K562 (cell line): Measurements from ENCODE around the gene ZNF410. TPM values are rescaled to one million over a fixed set of nuclear protein-coding genes. Genes with fewer than 3 reads are reported as not detected.

Experiments used
- C11orf30 ChIP-seq: fragments of 450-650 bp; IDR thresholded peaks from 2 replicates; pipeline ENCODE4 v1.6.1; 2016; ENCODE audit warnings: low read depth, mild to moderate bottlenecking
- CTBP1 ChIP-seq: fragments of 450-650 bp; IDR thresholded peaks from 2 replicates; pipeline ENCODE4 v1.6.1; 2016; ENCODE audit warnings: borderline replicate concordance
- JUN ChIP-seq, 2 experiments: sonication (generic) in 1 of 2; formaldehyde crosslinking in 1 of 2; IDR thresholded peaks; 2 replicates each; pipeline versions ENCODE4 v1.6.1 to v1.8.0; 2012 to 2022; ENCODE audit warnings: borderline replicate concordance in 2 of 2, mild to moderate bottlenecking in 2 of 2, improper control_type of control experiment in 1 of 2, low read depth in 1 of 2, low read length in 1 of 2, missing genetic modification reagents in 1 of 2
- MAFF ChIP-seq: IDR thresholded peaks from 2 replicates; pipeline ENCODE4 v1.6.1; 2012; ENCODE audit warnings: low read length, improper control_type of control experiment
- MAFK ChIP-seq: IDR thresholded peaks from 2 replicates; pipeline ENCODE4 v1.6.1; 2011; ENCODE audit warnings: low read length, improper control_type of control experiment
- RFX1 ChIP-seq: fragments of 450-650 bp; IDR thresholded peaks from 2 replicates; pipeline ENCODE4 v1.6.1; 2016; ENCODE audit warnings: mild to moderate bottlenecking, moderate library complexity
- SIN3A ChIP-seq, 2 experiments: fragments of 150-350 bp in 1 of 2; IDR thresholded peaks; 2 replicates each; pipeline ENCODE4 v1.6.1; 2011 to 2016; ENCODE audit warnings: borderline replicate concordance in 2 of 2, low read depth in 2 of 2, low read length in 2 of 2, mild to moderate bottlenecking in 2 of 2, moderate library complexity in 2 of 2; ENCODE audit not compliant: control insufficient read depth in 1 of 2
- YBX1 ChIP-seq: fragments of 450-650 bp; IDR thresholded peaks from 2 replicates; pipeline ENCODE4 v1.7.1; 2016; ENCODE audit warnings: mild to moderate bottlenecking
- ZFX ChIP-seq: sonication (generic); formaldehyde crosslinking; IDR thresholded peaks from 2 replicates; pipeline ENCODE4 v1.8.0; 2022; ENCODE audit warnings: mild to moderate bottlenecking, missing genetic modification reagents, moderate library complexity
- ZNF146 ChIP-seq: IDR thresholded peaks from one replicate; pipeline ENCODE4 v1.6.1; 2018; ENCODE audit warnings: missing compliant biosample characterization; ENCODE audit not compliant: unreplicated experiment
- ZNF316 ChIP-seq: fragments of 450-650 bp; IDR thresholded peaks from 2 replicates; pipeline ENCODE4 v1.6.1; 2016
- ZNF354B ChIP-seq: fragments of 250-450 bp; sonication (Bioruptor Pico); IDR thresholded peaks from 2 replicates; pipeline ENCODE4 v1.4.0; 2020
- polyA plus RNA-seq, 8 experiments: library from polyadenylated mRNA; depleted of rRNA in 4 of 8; stranded (reverse) in 5 of 8; unstranded in 3 of 8; fragments of >200 nt; fragmentation: Nextera tagmentation in 2 of 8; fragmentation: Illumina TruSeq in 1 of 8; extraction: Ambion mirVana in 2 of 8; extraction: Trizol in 1 of 8; gene quantifications; 2 replicates each; pipeline versions ENCODE4 v1.2.1 to v1.2.3, GENCODE V29; 2011 to 2014; ENCODE audit warnings: inconsistent platforms in 1 of 8, missing spikeins in 1 of 8
- total RNA-seq, 7 experiments: library from RNA; depleted of rRNA in 6 of 7; stranded (reverse); fragments of >200 nt in 6 of 7; fragmentation: Illumina TruSeq in 2 of 7; extraction: Trizol in 2 of 7; gene quantifications; 2 replicates each; pipeline versions ENCODE4 v1.2.1 to v1.2.3, GENCODE V29; 2011 to 2021; ENCODE audit warnings: low replicate concordance in 1 of 7
- TF ChIP-seq, protein P1 (sequence below), 2 experiments: fragments of 450-650 bp; IDR thresholded peaks; 2 replicates each; pipeline ENCODE4 v1.6.1; 2018; ENCODE audit warnings: mild to moderate bottlenecking in 2 of 2, low read depth in 1 of 2; ENCODE audit not compliant: partially characterized antibody in 2 of 2
- TF ChIP-seq, protein P2 (sequence below): fragments of 450-650 bp; IDR thresholded peaks from 2 replicates; pipeline ENCODE4 v1.6.1; 2016; ENCODE audit warnings: mild to moderate bottlenecking, moderate library complexity

The ZNF410 gene
- total and polyA plus RNA-seq, 9 of the 15 experiments (the other 6 are each of a cell fraction or from before 2014, with no cell fraction given): 20.5 to 64.8 (median 38.7) TPM

GRCh38 chr14:73846947-73847346 lies 39.7 kb upstream of the ZNF410 start (continued):
- peak; percentile 79 for TF ChIP-seq MAFK
- TF ChIP-seq C11orf30: peak; percentile 86
- TF ChIP-seq ZFX (CRISPR knock-in tag): no peak
- TF ChIP-seq MAFF: peak; percentile 77
- no peak for TF ChIP-seq RFX1
- no peak for TF ChIP-seq ZNF354B
- peak; percentile 95 for TF ChIP-seq ZNF316
- TF ChIP-seq JUN (IDR thresholded peaks at IDR 0.05; ENCODE audit: borderline replicate concordance, low read depth, low read length): no peak
- TF ChIP-seq JUN (CRISPR knock-in tag; IDR thresholded peaks at IDR 0.05; ENCODE audit: borderline replicate concordance): no peak
- TF ChIP-seq CTBP1: no peak
- no peak for TF ChIP-seq ZNF146 (CRISPR knock-in tag)
- TF ChIP-seq, protein P1, sequence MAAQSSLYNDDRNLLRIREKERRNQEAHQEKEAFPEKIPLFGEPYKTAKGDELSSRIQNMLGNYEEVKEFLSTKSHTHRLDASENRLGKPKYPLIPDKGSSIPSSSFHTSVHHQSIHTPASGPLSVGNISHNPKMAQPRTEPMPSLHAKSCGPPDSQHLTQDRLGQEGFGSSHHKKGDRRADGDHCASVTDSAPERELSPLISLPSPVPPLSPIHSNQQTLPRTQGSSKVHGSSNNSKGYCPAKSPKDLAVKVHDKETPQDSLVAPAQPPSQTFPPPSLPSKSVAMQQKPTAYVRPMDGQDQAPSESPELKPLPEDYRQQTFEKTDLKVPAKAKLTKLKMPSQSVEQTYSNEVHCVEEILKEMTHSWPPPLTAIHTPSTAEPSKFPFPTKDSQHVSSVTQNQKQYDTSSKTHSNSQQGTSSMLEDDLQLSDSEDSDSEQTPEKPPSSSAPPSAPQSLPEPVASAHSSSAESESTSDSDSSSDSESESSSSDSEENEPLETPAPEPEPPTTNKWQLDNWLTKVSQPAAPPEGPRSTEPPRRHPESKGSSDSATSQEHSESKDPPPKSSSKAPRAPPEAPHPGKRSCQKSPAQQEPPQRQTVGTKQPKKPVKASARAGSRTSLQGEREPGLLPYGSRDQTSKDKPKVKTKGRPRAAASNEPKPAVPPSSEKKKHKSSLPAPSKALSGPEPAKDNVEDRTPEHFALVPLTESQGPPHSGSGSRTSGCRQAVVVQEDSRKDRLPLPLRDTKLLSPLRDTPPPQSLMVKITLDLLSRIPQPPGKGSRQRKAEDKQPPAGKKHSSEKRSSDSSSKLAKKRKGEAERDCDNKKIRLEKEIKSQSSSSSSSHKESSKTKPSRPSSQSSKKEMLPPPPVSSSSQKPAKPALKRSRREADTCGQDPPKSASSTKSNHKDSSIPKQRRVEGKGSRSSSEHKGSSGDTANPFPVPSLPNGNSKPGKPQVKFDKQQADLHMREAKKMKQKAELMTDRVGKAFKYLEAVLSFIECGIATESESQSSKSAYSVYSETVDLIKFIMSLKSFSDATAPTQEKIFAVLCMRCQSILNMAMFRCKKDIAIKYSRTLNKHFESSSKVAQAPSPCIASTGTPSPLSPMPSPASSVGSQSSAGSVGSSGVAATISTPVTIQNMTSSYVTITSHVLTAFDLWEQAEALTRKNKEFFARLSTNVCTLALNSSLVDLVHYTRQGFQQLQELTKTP (IDR thresholded peaks at IDR 0.05; ENCODE audit: low read depth in 1 of 2, partially characterized antibody in 2 of 2): no peak
- TF ChIP-seq, protein P2, sequence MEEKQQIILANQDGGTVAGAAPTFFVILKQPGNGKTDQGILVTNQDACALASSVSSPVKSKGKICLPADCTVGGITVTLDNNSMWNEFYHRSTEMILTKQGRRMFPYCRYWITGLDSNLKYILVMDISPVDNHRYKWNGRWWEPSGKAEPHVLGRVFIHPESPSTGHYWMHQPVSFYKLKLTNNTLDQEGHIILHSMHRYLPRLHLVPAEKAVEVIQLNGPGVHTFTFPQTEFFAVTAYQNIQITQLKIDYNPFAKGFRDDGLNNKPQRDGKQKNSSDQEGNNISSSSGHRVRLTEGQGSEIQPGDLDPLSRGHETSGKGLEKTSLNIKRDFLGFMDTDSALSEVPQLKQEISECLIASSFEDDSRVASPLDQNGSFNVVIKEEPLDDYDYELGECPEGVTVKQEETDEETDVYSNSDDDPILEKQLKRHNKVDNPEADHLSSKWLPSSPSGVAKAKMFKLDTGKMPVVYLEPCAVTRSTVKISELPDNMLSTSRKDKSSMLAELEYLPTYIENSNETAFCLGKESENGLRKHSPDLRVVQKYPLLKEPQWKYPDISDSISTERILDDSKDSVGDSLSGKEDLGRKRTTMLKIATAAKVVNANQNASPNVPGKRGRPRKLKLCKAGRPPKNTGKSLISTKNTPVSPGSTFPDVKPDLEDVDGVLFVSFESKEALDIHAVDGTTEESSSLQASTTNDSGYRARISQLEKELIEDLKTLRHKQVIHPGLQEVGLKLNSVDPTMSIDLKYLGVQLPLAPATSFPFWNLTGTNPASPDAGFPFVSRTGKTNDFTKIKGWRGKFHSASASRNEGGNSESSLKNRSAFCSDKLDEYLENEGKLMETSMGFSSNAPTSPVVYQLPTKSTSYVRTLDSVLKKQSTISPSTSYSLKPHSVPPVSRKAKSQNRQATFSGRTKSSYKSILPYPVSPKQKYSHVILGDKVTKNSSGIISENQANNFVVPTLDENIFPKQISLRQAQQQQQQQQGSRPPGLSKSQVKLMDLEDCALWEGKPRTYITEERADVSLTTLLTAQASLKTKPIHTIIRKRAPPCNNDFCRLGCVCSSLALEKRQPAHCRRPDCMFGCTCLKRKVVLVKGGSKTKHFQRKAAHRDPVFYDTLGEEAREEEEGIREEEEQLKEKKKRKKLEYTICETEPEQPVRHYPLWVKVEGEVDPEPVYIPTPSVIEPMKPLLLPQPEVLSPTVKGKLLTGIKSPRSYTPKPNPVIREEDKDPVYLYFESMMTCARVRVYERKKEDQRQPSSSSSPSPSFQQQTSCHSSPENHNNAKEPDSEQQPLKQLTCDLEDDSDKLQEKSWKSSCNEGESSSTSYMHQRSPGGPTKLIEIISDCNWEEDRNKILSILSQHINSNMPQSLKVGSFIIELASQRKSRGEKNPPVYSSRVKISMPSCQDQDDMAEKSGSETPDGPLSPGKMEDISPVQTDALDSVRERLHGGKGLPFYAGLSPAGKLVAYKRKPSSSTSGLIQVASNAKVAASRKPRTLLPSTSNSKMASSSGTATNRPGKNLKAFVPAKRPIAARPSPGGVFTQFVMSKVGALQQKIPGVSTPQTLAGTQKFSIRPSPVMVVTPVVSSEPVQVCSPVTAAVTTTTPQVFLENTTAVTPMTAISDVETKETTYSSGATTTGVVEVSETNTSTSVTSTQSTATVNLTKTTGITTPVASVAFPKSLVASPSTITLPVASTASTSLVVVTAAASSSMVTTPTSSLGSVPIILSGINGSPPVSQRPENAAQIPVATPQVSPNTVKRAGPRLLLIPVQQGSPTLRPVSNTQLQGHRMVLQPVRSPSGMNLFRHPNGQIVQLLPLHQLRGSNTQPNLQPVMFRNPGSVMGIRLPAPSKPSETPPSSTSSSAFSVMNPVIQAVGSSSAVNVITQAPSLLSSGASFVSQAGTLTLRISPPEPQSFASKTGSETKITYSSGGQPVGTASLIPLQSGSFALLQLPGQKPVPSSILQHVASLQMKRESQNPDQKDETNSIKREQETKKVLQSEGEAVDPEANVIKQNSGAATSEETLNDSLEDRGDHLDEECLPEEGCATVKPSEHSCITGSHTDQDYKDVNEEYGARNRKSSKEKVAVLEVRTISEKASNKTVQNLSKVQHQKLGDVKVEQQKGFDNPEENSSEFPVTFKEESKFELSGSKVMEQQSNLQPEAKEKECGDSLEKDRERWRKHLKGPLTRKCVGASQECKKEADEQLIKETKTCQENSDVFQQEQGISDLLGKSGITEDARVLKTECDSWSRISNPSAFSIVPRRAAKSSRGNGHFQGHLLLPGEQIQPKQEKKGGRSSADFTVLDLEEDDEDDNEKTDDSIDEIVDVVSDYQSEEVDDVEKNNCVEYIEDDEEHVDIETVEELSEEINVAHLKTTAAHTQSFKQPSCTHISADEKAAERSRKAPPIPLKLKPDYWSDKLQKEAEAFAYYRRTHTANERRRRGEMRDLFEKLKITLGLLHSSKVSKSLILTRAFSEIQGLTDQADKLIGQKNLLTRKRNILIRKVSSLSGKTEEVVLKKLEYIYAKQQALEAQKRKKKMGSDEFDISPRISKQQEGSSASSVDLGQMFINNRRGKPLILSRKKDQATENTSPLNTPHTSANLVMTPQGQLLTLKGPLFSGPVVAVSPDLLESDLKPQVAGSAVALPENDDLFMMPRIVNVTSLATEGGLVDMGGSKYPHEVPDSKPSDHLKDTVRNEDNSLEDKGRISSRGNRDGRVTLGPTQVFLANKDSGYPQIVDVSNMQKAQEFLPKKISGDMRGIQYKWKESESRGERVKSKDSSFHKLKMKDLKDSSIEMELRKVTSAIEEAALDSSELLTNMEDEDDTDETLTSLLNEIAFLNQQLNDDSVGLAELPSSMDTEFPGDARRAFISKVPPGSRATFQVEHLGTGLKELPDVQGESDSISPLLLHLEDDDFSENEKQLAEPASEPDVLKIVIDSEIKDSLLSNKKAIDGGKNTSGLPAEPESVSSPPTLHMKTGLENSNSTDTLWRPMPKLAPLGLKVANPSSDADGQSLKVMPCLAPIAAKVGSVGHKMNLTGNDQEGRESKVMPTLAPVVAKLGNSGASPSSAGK: no peak
- TF ChIP-seq YBX1: no peak
- no peak for TF ChIP-seq SIN3A (IDR thresholded peaks at IDR 0.05; ENCODE audit: borderline replicate concordance in 2 of 2, control insufficient read depth in 1 of 2, low read depth in 2 of 2, low read length in 2 of 2)
